ENCODE measurements around the gene ST8SIA2.

The ST8SIA2 gene

GRCh38 chr15:92405942-92406341 is 12.3 kb downstream of the ST8SIA2 start:
- H3K4me3 ChIP-seq, result no peak overlapping the region
- H3K36me3 ChIP-seq (ENCODE audit: insufficient read depth, low read length), result no peaks in the 10 kb centered on the region
- DNase-seq (ENCODE audit: low read depth, low spot score), result no peak
- no peak for TF ChIP-seq EZH2 (IDR thresholded peaks at IDR 0.05)
- TF ChIP-seq POLR2AphosphoS5 (IDR thresholded peaks at IDR 0.05; ENCODE audit: borderline replicate concordance, low read depth, low read length), result no peak
- no peak for TF ChIP-seq FOXP2 (optimal IDR thresholded peaks at IDR 0.05; ENCODE audit: control extremely low read depth, extremely low read length, insufficient read depth)
- no peak overlapping the region for H3K9ac ChIP-seq (ENCODE audit: insufficient read length)
- no peaks in the 10 kb centered on the region for H3K9me3 ChIP-seq (ENCODE audit: low read depth, low read length)
- H3K27ac ChIP-seq, result no peak overlapping the region

GRCh38 chr15:92407321-92407720 is 13.6 kb downstream of the ST8SIA2 start:
- Histone ChIP-seq H3K36me3 (ENCODE audit: insufficient read depth, low read length) (no peaks in the 10 kb centered on the region), H3K9ac (ENCODE audit: insufficient read length) (no peak overlapping the region), H3K9me3 (ENCODE audit: low read depth, low read length) (no peaks in the 10 kb centered on the region), H3K4me3 (no peak overlapping the region), H3K27ac (no peak overlapping the region)
- no peak for DNase-seq (ENCODE audit: low read depth, low spot score)
- TF ChIP-seq POLR2AphosphoS5 (IDR thresholded peaks at IDR 0.05; ENCODE audit: borderline replicate concordance, low read depth, low read length), result no peak
- no peak for TF ChIP-seq EZH2 (IDR thresholded peaks at IDR 0.05)
- no peak for TF ChIP-seq FOXP2 (optimal IDR thresholded peaks at IDR 0.05; ENCODE audit: control extremely low read depth, extremely low read length, insufficient read depth)

- Histone ChIP-seq H3K9me3 (ENCODE audit: low read depth, low read length) (no peaks in the 10 kb centered on the region), H3K36me3 (ENCODE audit: insufficient read depth, low read length) (no peaks in the 10 kb centered on the region), H3K27ac (no peak overlapping the region)
Measured at GRCh38 chr15:92407916-92408315, 14.2 kb downstream of the ST8SIA2 start.

GRCh38 chr15:92409006-92409405 is 15.3 kb downstream of the ST8SIA2 start:
- Histone ChIP-seq H3K9me3 (ENCODE audit: low read depth, low read length) (no peaks in the 10 kb centered on the region), H3K4me3 (no peak overlapping the region), H3K9ac (ENCODE audit: insufficient read length) (no peak overlapping the region), H3K36me3 (ENCODE audit: insufficient read depth, low read length) (no peaks in the 10 kb centered on the region), H3K27ac (no peak overlapping the region)
- DNase-seq (ENCODE audit: low read depth, low spot score), result no peak
- no peak for TF ChIP-seq POLR2AphosphoS5 (IDR thresholded peaks at IDR 0.05; ENCODE audit: borderline replicate concordance, low read depth, low read length)
- no peak for TF ChIP-seq FOXP2 (optimal IDR thresholded peaks at IDR 0.05; ENCODE audit: control extremely low read depth, extremely low read length, insufficient read depth)
- no peak for TF ChIP-seq EZH2 (IDR thresholded peaks at IDR 0.05)

More at GRCh38 chr15:92407916-92408315, 14.2 kb downstream of the ST8SIA2 start:
- Histone ChIP-seq H3K9ac (ENCODE audit: insufficient read length) (no peak overlapping the region), H3K4me3 (no peak overlapping the region)
- DNase-seq (ENCODE audit: low read depth, low spot score), result no peak
- no peak for TF ChIP-seq FOXP2 (optimal IDR thresholded peaks at IDR 0.05; ENCODE audit: control extremely low read depth, extremely low read length, insufficient read depth)
- TF ChIP-seq EZH2 (IDR thresholded peaks at IDR 0.05), result no peak
- TF ChIP-seq POLR2AphosphoS5 (IDR thresholded peaks at IDR 0.05; ENCODE audit: borderline replicate concordance, low read depth, low read length), result no peak

- TF ChIP-seq FOXP2 (optimal IDR thresholded peaks at IDR 0.05; ENCODE audit: control extremely low read depth, extremely low read length, insufficient read depth) (no peak), EZH2 (IDR thresholded peaks at IDR 0.05) (no peak), POLR2AphosphoS5 (IDR thresholded peaks at IDR 0.05; ENCODE audit: borderline replicate concordance, low read depth, low read length) (no peak)
- no peak for DNase-seq (ENCODE audit: low read depth, low spot score)
- Histone ChIP-seq H3K9ac (ENCODE audit: insufficient read length) (no peak overlapping the region), H3K27ac (no peak overlapping the region), H3K4me3 (no peak overlapping the region), H3K9me3 (ENCODE audit: low read depth, low read length) (no peaks in the 10 kb centered on the region), H3K36me3 (ENCODE audit: insufficient read depth, low read length) (no peaks in the 10 kb centered on the region)
Measured at GRCh38 chr15:92409521-92409920, 15.8 kb downstream of the ST8SIA2 start.

GRCh38 chr15:92410537-92410936 is 16.9 kb downstream of the ST8SIA2 start:
- no peak overlapping the region for H3K27ac ChIP-seq
- no peak for DNase-seq (ENCODE audit: low read depth, low spot score)

GRCh38 chr15:92411256-92411655 is 17.6 kb downstream of the ST8SIA2 start:
- no peak overlapping the region for H3K27ac ChIP-seq
- DNase-seq (ENCODE audit: low read depth, low spot score), result no peak
- H3K9me3 ChIP-seq (ENCODE audit: low read depth, low read length), result no peaks in the 10 kb centered on the region
- no peak overlapping the region for H3K9ac ChIP-seq (ENCODE audit: insufficient read length)
- TF ChIP-seq FOXP2 (optimal IDR thresholded peaks at IDR 0.05; ENCODE audit: control extremely low read depth, extremely low read length, insufficient read depth) (no peak), POLR2AphosphoS5 (IDR thresholded peaks at IDR 0.05; ENCODE audit: borderline replicate concordance, low read depth, low read length) (no peak), EZH2 (IDR thresholded peaks at IDR 0.05) (no peak)
- no peak overlapping the region for H3K4me3 ChIP-seq
- H3K36me3 ChIP-seq (ENCODE audit: insufficient read depth, low read length), result no peaks in the 10 kb centered on the region

More at GRCh38 chr15:92410537-92410936, 16.9 kb downstream of the ST8SIA2 start:
- TF ChIP-seq FOXP2 (optimal IDR thresholded peaks at IDR 0.05; ENCODE audit: control extremely low read depth, extremely low read length, insufficient read depth) (no peak), POLR2AphosphoS5 (IDR thresholded peaks at IDR 0.05; ENCODE audit: borderline replicate concordance, low read depth, low read length) (no peak), EZH2 (IDR thresholded peaks at IDR 0.05) (no peak)
- no peak overlapping the region for H3K4me3 ChIP-seq
- H3K36me3 ChIP-seq (ENCODE audit: insufficient read depth, low read length), result no peaks in the 10 kb centered on the region
- no peaks in the 10 kb centered on the region for H3K9me3 ChIP-seq (ENCODE audit: low read depth, low read length)
- H3K9ac ChIP-seq (ENCODE audit: insufficient read length), result no peak overlapping the region

- Histone ChIP-seq H3K9ac (ENCODE audit: insufficient read length) (no peak overlapping the region), H3K4me3 (no peak overlapping the region), H3K27ac (no peak overlapping the region), H3K36me3 (ENCODE audit: insufficient read depth, low read length) (no peaks in the 10 kb centered on the region), H3K9me3 (ENCODE audit: low read depth, low read length) (no peaks in the 10 kb centered on the region)
- no peak for DNase-seq (ENCODE audit: low read depth, low spot score)
- no peak for TF ChIP-seq FOXP2 (optimal IDR thresholded peaks at IDR 0.05; ENCODE audit: control extremely low read depth, extremely low read length, insufficient read depth)
- TF ChIP-seq POLR2AphosphoS5 (IDR thresholded peaks at IDR 0.05; ENCODE audit: borderline replicate concordance, low read depth, low read length), result no peak
- TF ChIP-seq EZH2 (IDR thresholded peaks at IDR 0.05), result no peak
Measured at GRCh38 chr15:92413510-92413909, 19.8 kb downstream of the ST8SIA2 start.

GRCh38 chr15:92415639-92416297 is 22.1 kb downstream of the ST8SIA2 start:
- no peak overlapping the region for H3K9ac ChIP-seq (ENCODE audit: insufficient read length)
- H3K9me3 ChIP-seq (ENCODE audit: low read depth, low read length), result no peaks in the 10 kb centered on the region
- H3K36me3 ChIP-seq (ENCODE audit: insufficient read depth, low read length), result no peaks in the 10 kb centered on the region
- TF ChIP-seq POLR2AphosphoS5 (IDR thresholded peaks at IDR 0.05; ENCODE audit: borderline replicate concordance, low read depth, low read length), result no peak
- no peak for TF ChIP-seq FOXP2 (optimal IDR thresholded peaks at IDR 0.05; ENCODE audit: control extremely low read depth, extremely low read length, insufficient read depth)
- no peak for TF ChIP-seq EZH2 (IDR thresholded peaks at IDR 0.05)
- no peak for DNase-seq (ENCODE audit: low read depth, low spot score)
- H3K27ac ChIP-seq, result no peak overlapping the region
- H3K4me3 ChIP-seq, result no peak overlapping the region

All from SK-N-MC (cell line).